ENCODE data around the gene TNPO1. TPM values are rescaled to one million over a fixed set of nuclear protein-coding genes. Genes with fewer than 3 reads are reported as not detected.
A peak's percentile ranks its signal among the peaks of the same experiment; 100 is the strongest.

Gene TNPO1
- polyA plus RNA-seq, 1 experiment = 134 TPM

GRCh38 chr5:72811849-72812248, 4.6 kb upstream of the TNPO1 start:
- Histone ChIP-seq H3K9me3 (ENCODE audit: control insufficient read depth, insufficient read depth, low read length) (no peaks in the 10 kb centered on the region; the same call in 1 of the 2 replicates), H3K27ac (ENCODE audit: low read depth, low read length) (no peak overlapping the region), H3K27me3 (ENCODE audit: control insufficient read depth, insufficient read depth, low read length) (no peaks in the 10 kb centered on the region), H3K4me3 (ENCODE audit: low read depth, low read length) (no peak overlapping the region)
- POLR2A ChIA-PET = no interaction called here
- no peak for TF ChIP-seq CTCF (IDR thresholded peaks at IDR 0.05; ENCODE audit: low read depth, low read length)
- DNase-seq (ENCODE audit: low read depth, low spot score) = no peak
- CTCF ChIA-PET = no interaction called here

- H3K9me3 ChIP-seq (ENCODE audit: control insufficient read depth, insufficient read depth, low read length) = no peaks in the 10 kb centered on the region; the same call in 1 of the 2 replicates
- H3K27me3 ChIP-seq (ENCODE audit: control insufficient read depth, insufficient read depth, low read length) = no peaks in the 10 kb centered on the region
- ChIA-PET CTCF (no interaction called here), POLR2A (no interaction called here)
- TF ChIP-seq CTCF (IDR thresholded peaks at IDR 0.05; ENCODE audit: low read depth, low read length) = no peak
- no peak overlapping the region for H3K4me3 ChIP-seq (ENCODE audit: low read depth, low read length)
- no peak overlapping the region for H3K27ac ChIP-seq (ENCODE audit: low read depth, low read length)
- DNase-seq (ENCODE audit: low read depth, low spot score) = no peak
These were observed 4.0 kb upstream of the TNPO1 start for GRCh38 chr5:72812488-72812887.

- H3K27me3 ChIP-seq (ENCODE audit: control insufficient read depth, insufficient read depth, low read length) = no peaks in the 10 kb centered on the region
- ChIA-PET CTCF (no interaction called here), POLR2A (interaction anchor here (0.6 kb wide), 1 partner anchor 13 kb away, joined by 11 read pairs; no protein-coding TSS in a partner anchor)
- H3K4me3 ChIP-seq (ENCODE audit: low read depth, low read length) = no peak overlapping the region
- H3K27ac ChIP-seq (ENCODE audit: low read depth, low read length) = no peak overlapping the region
- no peak for TF ChIP-seq CTCF (IDR thresholded peaks at IDR 0.05; ENCODE audit: low read depth, low read length)
- no peak for DNase-seq (ENCODE audit: low read depth, low spot score)
- H3K9me3 ChIP-seq (ENCODE audit: control insufficient read depth, insufficient read depth, low read length) = no peaks in the 10 kb centered on the region; the same call in 1 of the 2 replicates
These were observed 2.4 kb upstream of the TNPO1 start for GRCh38 chr5:72814104-72814503.

- no peak overlapping the region for H3K4me3 ChIP-seq (ENCODE audit: low read depth, low read length)
- CTCF ChIA-PET = no interaction called here
- H3K27ac ChIP-seq (ENCODE audit: low read depth, low read length) = no peak overlapping the region
- POLR2A ChIA-PET = no interaction called here
- no peaks in the 10 kb centered on the region; the same call in 1 of the 2 replicates for H3K9me3 ChIP-seq (ENCODE audit: control insufficient read depth, insufficient read depth, low read length)
- no peak for TF ChIP-seq CTCF (IDR thresholded peaks at IDR 0.05; ENCODE audit: low read depth, low read length)
- no peaks in the 10 kb centered on the region for H3K27me3 ChIP-seq (ENCODE audit: control insufficient read depth, insufficient read depth, low read length)
- no peak for DNase-seq (ENCODE audit: low read depth, low spot score)
These were observed 1.6 kb upstream of the TNPO1 start for GRCh38 chr5:72814864-72815263.

- ChIA-PET POLR2A (interaction anchor here (2.7 kb wide), 1 partner anchor 34 kb away, joined by 16 read pairs; no protein-coding TSS in a partner anchor), CTCF (no interaction called here)
- no peak for DNase-seq (ENCODE audit: low read depth, low spot score)
- peak overlapping the region; percentile 85 for H3K27ac ChIP-seq (ENCODE audit: low read depth, low read length)
- H3K27me3 ChIP-seq (ENCODE audit: control insufficient read depth, insufficient read depth, low read length) = no peaks in the 10 kb centered on the region
- TF ChIP-seq CTCF (IDR thresholded peaks at IDR 0.05; ENCODE audit: low read depth, low read length) = no peak
- peak overlapping the region; percentile 74 for H3K4me3 ChIP-seq (ENCODE audit: low read depth, low read length)
- H3K9me3 ChIP-seq (ENCODE audit: control insufficient read depth, insufficient read depth, low read length) = no peaks in the 10 kb centered on the region; the same call in 1 of the 2 replicates
These were observed 729 bp upstream of the TNPO1 start for GRCh38 chr5:72815580-72816283.

All from AG04450 (cell line).